Loucy (cell line): ENCODE data around the gene COL8A1.

Experiments used
- CTCF ChIP-seq: fragments of 200-600 bp; sonication (generic); conservative IDR thresholded peaks from 2 replicates; pipeline ENCODE4 v1.5.1; 2014; ENCODE audit warnings: mild to moderate bottlenecking, antibody characterized with exemption, low read length
- EZH2phosphoT487 ChIP-seq: fragments of 200-600 bp; IDR thresholded peaks from 2 replicates; pipeline ENCODE4 v1.6.1; 2018; ENCODE audit warnings: antibody characterized with exemption, mild to moderate bottlenecking, moderate library complexity, borderline replicate concordance

GRCh38 chr3:99626417-99626788 is 12.0 kb upstream of the COL8A1 start:
- no peak for TF ChIP-seq CTCF
- no peak for TF ChIP-seq EZH2phosphoT487
